DMS79 (cell line): ENCODE data around the gene NAMPT.
"Not testable (repeated sequence)": the region's sequence is repeated elsewhere in the genome, so short reads cannot be mapped to it uniquely, and the experiment has no call there.

Source experiments
- DNase-seq: peaks from one replicate; lab custom pipeline; 2025; lab: John Stamatoyannopoulos, UW

Gene NAMPT

DNA sequence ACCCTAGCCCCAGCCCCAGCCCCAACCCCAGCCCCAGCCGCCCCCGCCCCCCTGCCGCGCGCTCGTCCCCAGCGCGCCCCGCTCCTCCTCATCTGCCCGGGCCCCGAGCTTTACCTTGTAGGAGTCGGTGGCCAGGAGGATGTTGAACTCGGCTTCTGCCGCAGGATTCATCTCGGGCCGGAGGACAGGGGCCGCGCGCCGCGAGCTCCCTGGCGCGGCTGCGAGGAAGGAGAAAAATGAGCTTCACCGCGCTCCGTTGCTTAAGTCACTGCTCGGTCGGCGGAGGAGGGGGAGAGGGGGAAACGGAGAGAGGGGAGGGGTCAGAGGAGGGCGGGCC lies at the start of gene NAMPT:
Gene NAMPT, minus strand, starts transcription at position 270 of the 337 bp plus-strand sequence. Its CDS starts 99 bp downstream, at position 171.
- DNase-seq = no peak

DNA sequence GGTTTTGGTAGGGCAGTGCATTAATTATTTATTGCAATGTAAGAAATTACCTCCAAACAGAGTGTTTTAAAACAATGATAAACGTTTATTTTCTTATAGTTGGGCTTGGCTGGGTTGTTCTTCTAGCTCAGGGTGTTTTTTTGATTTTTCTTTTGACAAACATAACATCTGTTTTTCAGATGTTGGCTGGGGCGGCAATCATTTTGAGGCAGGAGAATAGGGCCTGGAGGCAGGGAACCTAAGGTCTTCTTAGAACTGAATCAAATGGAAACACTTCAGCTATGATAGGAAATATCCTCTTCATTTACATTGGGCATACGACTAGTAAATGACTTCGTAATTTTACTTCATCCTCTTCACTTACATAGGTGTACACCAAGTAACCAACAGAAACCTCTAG lies 47.4 kb upstream of the NAMPT start:
- no peak for DNase-seq

DNA sequence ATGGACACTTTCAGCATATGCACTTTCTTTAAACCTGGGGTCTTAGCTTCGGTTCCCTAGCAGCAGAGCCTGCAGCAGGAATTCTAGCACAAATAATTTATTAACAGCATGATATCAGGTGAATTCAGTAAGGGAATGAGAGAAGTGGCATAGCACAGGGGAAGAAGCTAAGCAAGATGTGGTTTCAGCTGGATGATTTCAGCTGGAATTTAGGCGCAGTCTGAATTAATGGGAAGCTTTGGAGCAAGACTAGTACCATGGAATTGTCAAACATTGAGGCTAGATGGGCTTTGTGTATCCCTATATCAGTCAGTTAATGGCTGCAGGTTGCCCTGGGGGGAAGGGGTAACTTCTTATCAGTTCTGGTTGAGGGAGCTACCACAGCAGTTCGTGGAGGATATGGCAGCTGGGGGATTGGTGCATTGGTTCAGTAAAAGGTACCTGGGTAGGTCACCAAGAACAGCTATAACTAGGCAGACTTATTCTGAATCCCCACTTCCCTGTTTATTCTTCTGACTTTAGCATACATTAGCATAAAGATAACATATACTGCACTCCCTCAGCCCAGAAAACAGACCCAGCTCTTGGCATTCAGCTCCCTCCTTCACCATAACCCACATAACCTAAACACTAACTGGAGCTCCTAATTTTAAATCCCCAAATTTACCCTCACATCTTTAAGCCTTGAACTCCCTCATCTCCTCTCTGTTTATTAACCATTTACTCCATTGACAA lies 46.8 kb upstream of the NAMPT start:
- no peak for DNase-seq

DNA sequence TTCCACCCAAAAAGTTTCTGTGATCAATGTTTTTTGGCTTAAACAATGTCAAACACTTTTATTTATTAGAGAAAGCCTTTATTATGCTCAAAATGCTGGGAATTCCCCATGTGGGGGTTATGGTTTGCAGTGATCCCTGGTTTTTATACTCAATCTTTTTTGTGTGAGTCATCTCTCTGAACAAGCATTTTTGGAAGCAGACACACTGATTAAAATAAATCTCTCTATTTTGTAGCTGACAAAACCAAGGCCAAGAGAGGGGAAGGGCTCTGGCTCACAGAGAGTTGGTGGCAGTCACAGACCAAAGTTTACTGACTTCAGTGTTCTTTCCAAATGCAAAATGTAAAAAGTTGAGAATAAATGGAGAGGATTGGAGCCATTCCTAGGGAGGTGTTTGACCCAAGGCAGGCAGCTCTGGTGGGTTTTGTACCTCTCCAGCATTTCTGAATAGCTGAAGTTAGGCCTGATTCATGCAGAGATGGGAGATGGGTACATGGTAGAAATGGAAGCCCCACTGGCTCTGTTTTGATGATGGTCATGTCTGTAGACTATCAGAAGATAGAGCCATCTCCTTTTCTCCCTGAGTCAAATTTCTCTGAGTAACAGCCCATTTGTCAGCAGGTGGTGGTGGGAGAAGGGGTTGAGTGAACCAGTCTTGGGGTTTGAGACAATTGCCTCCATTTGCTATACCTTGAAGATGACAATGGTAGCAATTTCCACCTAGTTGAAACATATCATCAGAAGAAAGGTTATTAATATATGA lies 45.4 kb upstream of the NAMPT start:
- DNase-seq = no peak

DNA sequence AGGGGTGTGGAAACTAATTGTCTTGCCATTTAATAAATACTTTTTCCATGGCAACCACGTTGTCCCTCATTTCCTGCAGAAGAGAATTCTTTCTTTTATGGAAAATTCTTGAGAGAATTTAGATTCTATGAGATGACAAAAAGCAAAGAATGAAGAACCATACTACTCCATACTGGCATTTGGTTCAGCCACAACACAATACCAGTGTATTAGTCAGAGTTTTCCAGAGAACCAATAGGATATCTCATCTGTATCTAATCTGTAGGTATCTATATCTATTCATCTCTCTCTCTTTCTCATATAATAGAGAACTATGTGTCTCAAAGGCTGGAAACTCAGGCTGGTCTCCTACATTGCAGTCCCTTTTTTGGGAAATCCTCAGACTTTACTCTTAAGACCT lies 44.6 kb upstream of the NAMPT start:
- no peak for DNase-seq

DNA sequence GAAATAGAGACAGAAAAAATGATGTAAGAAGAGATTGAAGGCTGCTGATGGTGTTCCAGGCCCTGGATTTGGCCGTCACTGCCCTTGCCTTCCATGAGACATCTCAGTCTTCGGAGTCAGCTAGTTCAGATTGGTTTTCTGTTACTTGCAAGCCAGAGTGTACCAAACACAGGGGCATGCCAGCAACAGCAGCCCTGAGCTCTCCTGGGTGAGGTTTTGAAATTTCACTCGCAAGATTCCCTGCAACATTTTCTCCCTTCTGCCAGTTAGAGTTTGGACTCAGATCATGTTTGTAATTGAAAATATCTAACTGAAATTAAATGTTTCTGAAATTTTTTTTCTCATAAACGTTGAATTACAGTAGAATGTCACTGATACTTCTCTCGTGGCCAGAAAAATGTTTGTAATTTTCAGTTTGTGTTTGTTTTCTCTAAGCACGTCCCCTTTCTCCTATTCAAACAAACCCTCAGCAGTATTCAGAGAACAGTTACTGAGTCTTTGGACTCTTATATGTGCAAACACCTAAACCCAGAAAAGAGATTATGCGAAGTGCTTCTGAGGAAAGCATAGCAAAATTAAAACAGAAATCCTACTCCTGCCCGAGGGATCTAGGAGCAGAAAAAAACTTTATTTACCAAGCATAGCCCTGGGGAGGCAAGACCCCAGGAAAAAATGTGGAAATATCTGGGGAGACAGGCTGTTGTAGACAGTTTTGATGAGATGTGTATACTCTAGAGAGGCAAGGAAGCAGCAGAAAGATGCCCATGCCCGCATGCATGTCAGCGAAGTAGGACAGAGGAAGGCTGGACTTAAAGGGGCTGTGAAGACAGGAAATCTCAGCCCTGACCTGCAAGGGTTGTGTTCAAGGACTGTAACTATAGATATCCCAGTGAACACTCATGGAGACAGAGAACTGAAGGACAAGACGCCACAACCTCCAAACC lies 43.0 kb upstream of the NAMPT start:
- DNase-seq = no peak

DNA sequence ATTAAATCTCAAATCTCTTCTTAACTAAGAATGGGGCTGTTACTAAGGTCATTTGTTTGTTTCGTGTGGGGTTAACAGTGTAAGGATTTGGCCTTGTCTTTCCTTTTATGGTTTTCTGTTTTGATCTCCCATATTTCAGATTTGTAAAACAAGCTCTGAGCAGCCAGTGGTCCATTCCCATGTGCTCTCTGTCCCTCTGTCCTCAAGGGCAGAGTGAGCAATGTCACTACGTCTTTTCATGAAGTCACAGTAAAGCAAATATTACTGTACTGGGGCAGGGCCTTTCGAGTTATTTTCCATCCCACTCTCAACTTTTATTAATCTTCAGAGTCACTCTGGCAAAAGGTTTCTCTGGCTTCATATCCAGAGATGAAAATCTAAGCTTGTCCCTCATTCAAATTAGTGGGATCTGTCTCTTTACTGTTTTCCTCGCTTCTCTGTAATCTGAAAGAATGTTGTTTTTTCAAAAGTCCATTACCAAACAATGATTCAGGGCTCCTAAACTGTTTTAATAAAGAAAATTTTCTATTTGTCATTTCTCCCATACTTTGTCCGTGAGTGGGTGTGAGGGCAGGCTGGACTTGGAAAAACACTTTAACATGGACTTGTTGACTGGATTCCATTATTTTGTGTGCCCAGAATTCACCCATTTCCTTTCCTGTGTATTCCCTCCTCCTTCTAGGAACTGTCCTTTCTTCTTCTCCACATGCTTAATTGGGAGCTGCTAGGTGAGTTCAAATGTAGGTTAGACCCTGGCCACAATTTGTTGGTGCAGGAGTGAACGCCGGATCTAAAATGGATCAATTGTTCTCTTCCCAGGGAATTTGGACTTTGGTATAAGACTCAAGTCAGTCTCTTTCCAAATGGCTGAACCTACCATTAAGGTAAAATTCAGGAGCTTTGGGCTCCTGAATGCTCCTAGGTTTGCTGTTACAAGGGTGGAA lies 42.1 kb upstream of the NAMPT start:
- DNase-seq = no peak

DNA sequence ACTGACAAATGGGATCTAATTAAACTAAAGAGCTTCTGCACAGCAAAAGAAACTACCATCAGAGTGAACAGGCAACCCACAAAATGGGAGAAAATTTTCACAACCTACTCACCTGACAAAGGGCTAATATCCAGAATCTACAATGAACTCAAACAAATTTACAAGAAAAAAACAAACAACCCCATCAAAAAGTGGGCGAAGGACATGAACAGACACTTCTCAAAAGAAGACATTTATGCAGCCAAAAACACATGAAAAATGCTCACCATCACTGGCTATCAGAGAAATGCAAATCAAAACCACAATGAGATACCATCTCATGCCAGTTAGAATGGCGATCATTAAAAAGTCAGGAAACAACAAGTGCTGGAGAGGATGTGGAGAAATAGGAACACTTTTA lies 39.7 kb upstream of the NAMPT start:
- DNase-seq = not testable (repeated sequence)

DNA sequence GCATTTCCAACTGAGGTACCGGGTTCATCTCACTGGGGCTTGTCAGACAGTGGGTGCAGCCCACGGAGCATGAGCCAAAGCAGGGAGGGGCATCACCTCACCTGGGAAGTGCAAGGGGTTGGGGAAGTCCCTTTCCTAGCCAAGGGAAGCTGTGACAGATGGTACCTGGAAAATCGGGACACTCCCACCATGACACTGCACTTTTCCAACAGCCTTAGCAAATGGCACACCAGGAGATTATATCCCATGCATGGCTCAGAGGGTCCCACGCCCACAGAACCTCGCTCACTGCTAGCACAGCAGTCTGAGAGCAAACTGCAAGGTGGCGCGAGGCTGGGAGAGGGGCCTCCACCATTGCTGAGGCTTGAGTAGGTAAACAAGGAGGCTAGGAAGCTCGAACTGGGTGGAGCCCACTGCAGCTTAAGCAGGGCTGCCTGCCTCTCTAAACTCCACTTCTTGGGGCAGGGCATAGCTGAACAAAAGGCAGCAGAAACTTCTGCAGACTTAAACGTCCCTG lies 35.5 kb upstream of the NAMPT start:
- DNase-seq = not testable (repeated sequence)

DNA sequence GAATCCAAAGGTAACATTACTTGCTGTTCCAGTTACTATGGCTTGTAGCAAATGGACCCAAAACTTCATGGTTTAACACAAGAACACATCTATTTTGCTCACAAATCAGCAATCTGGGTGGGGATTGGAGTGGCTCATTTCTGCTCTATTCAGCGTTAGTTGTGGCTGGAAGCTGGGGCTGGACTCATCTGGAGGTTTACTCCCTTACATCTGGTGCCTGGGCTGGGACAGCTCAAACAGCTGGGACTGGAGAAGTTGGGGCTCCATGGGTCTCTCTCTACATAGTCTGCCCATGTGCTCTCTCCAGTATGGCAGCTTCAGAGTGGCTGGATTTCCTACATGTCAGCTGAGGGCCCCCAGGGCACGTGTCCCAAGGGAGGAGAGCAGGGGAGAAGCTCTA lies 33.7 kb upstream of the NAMPT start:
- no peak for DNase-seq

DNA sequence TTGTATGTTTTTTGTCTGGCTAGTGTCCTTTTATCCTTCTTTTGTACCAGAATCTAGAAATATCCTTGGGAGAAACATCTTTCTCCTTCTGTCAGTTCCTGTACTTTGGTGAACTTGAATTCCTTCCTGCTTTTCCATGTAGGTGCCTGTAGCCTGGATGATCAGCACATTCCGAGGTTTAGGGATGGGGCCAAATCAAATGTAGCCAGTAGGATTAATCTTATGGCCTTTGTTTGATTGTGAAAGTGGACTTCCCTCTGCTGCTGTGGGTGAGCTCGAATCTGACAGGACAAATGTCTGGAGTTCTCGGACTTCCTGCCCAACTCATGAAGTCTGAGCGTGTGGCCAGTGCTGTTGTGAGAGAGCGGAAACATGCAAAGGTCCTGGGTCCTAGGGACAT lies 33.2 kb upstream of the NAMPT start:
- no peak for DNase-seq

DNA sequence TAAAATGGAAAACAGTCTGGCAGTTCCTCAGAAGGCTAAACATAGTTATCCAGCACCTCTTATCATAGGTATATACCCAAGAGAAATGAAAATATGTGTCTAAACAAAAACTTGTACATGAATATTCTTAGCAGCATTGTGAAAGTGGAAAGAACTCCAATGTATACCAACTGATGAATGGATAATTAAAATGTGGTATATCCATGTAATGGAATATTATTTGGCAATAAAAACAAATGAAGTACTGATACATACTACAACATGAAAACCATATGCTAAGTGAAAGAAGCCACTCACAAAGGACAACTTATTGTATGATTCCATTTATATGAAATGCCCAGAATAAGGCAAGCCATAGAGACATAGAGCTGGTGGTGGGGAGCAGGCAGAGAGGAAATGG lies 32.2 kb upstream of the NAMPT start:
- no peak for DNase-seq

DNA sequence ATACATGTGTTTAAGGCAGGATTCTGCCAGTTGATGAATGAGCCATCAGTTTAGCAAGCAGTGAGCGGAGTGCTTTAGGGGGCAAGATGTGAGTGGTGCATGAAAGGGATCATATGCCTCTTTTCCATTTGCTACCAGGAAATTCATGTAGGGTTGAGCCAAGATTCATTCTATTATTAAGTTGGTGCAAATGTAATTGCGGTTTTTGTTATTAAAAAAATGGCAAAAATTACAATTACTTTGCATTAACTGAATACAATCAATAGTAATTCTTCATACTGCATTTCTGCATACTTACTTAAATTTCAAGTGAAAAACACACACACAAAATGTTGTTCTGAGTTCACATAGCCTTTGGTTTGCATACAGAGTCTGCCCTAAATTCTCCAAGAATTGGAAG lies 30.1 kb upstream of the NAMPT start:
- DNase-seq = no peak

DNA sequence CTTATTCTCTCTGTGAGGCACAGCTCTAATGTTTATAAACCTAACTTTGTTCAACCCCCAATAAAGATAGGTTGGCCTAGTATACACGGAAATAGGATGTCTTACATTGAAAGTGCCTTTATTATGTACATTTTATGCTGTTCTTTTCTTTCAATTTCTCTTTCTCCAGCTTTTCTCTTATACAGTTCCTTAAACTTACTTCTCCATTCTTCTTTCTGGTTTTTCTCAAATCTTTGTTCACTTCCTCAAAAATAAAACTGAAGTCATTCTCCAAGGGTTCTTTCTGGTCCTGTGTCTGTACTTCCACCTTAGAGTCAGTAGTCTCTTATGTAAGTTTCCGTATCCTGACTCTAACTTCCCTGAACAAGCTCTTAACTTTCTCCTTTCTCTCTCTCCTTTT lies 29.2 kb upstream of the NAMPT start:
- no peak for DNase-seq

DNA sequence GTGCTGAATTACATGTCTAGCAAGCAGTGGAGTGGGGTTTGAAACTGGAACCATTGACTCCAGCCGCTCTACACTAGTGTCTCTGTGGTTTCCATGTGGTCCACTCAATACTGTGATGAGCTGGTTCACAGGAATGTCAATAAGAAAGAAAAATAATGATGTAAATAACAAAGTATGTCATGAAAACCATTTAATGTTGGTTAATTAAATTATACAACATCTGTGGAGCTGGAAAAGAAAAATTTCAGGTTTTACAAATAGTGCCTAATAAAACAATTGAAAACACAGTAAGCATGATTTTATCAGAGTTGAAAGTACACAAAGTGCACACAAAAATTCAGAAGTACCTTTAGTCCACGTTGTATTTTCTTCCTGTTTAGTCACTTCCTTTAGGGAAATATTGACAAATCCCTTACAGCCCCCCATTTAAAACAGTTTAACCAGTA lies 28.7 kb upstream of the NAMPT start:
- no peak for DNase-seq

DNA sequence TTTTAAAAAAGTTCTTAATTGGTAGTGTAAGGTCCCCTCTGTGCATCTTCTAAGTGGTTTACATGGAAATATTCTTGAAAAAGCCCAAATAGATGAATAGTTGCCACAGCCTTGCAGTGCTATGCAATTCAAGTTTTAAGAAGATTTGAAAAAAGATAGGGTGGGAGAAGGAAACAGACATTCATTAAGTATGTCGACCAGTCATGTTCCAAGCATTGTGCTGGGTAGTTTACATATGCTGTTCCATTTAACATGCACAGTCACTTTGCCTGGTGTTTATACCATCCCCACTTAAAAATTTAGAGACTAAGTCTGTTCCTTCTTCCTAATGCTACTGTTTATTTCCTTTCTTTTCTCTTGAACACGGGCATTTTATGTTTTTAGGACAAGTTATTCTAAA lies 28.1 kb upstream of the NAMPT start:
- DNase-seq = no peak

DNA sequence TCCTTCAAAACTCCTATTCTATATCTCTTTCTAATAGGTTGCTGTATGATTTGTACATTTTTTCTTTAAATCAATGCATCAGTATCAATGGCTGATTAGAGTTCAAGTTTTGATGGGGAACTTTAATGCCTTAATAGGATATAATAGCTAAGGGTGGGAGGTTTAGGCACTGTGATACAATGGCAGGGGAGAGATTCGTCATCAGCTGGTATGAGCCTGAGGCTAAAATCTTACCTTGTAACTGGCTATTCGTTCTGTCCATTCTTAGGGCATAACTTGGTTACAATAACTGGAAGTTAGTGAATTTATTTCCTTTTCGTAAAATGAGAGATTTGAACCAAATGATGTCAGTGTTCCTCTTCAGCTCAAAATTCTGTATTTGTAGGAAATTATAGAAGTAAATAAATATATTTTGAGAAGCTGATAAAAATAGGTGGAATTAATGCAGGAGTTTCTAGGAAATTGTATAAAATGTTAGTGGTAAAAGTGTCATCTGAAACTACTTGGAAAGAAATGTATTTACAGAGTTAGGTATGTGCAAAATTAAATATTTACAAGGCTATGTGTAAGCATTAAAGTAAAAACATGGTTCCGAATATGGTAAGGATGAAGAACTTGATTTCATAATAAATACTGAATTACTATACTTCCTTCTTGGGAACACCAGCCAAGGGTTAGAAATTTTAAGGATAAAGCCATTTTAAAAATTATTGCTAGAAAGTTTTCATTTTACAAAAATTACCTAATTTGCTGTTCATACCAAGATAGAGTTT lies 27.5 kb upstream of the NAMPT start:
- DNase-seq = no peak

DNA sequence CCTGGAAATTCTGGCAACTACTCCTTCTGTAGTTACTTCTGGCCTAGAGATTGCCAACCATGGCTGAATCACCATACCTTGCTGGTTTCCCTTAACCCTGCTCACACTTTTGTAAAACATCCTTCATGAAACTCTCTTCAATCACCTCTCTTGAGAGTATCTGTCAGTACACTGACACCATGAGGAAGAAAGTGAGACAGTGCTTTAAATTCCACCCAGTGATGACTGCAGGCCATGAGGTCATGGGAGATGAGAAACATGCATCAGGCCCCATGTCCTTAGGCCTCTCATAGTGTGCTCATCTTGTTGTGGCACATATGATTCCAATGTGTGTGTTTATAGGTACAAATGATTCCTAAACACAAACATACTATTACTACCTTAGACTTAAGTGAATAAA lies 24.6 kb upstream of the NAMPT start:
- DNase-seq = no peak

DNA sequence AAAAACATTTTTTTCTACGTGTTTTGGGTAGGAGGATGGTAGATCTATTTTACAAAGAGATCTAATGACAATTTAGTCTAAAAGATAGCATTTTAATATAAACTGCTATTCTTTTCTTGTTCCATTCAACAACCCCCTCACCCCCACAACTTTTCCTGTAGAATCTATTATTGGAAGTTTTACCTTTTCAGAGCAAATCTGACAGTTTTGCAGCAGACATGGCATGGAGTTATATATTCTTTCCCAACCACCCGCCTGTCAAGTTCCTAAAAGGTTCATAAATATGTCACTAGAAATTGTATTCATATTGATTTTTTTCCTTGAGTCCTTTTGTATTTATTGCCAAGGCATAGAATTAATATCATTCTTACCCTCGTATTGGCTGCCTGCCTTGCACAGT lies 21.5 kb upstream of the NAMPT start:
- DNase-seq = no peak

DNA sequence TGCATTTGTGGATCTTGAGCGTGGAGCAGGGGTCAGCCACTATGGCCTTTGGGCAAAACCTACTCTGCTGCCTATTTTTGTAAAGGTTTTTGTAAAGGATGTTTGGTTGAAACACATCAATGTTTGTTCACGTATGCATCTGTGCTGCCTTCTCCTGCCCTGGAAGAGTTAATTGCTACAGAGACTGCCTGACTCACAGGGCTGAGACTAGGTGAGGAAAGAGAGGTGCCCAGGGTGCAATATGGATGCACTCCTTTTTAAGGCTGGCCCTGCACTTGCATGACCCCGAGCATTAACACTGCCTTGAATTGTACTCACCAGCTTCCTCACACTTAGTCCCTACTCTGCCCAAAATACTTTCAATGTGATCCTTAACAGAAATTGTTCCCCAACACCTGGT lies 20.9 kb upstream of the NAMPT start:
- DNase-seq = no peak
